ENCODE results near the gene PSKH1. TPM values are rescaled to one million over a fixed set of nuclear protein-coding genes. Genes with fewer than 3 reads are reported as not detected.
A peak's percentile ranks its signal among the peaks of the same experiment; 100 is the strongest.

PSKH1 gene
- total and polyA plus RNA-seq, 9 of the 15 experiments (the other 6 are each of a cell fraction or from before 2014, with no cell fraction given) = 0.96 to 20.9 (median 9.4) TPM

DNA sequence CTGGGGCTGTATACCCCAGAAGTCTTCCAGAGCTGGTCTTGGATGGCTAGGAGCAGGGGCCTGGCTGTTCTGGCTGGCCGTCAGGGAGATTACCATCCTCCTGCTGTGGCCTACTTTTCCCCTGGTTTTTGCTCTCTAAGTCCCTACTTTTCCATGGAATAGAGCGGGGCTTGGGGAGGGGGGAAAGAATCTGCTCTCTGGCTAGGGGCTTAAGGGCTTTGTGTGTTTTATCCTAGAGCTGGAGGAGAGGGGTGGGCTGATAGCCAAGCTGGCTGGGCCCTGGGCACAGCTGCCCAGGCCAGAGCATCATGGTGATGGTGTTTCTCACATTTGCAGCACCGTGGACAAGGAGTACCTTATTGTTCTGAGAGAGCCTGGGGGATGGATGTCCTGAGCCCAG lies 4.7 kb upstream of the PSKH1 start:
- FAIRE-seq = no peak
- Histone ChIP-seq H3K9me3 (replicated peaks; ENCODE audit: control insufficient read depth, insufficient read depth, low read depth, low read length) (no peaks in the 10 kb centered on the region), H3K4me1 (replicated peaks in 1 of 2; ENCODE audit: control insufficient read depth in 2 of 2, insufficient read depth in 2 of 2, low read length in 2 of 2) (peaks cover 9 to 39% of the 10 kb centered on the region in 2 experiments; a peak in 4 of 5 replicates), H3K27ac (ENCODE audit: extremely low read depth, low read depth, low read length) (no peak overlapping the region), H3K4me2 (ENCODE audit: insufficient read depth, low read length) (no peak overlapping the region), H3K4me3 (no peak overlapping the region), H3K9me1 (ENCODE audit: control insufficient read depth, insufficient read depth, low read length) (no peaks in the 10 kb centered on the region), H3K27me3 (ENCODE audit: control insufficient read depth in 2 of 2, insufficient read depth in 2 of 2, low read length in 2 of 2) (no peaks in the 10 kb centered on the region), H4K20me1 (replicated peaks; ENCODE audit: control insufficient read depth, insufficient read depth, low read length) (peaks cover 12% of the 10 kb centered on the region), H3K36me3 (ENCODE audit: control insufficient read depth, insufficient read depth, low read length) (peaks cover 19% of the 10 kb centered on the region; the same call in 2 of the 3 replicates), H3K9ac (ENCODE audit: insufficient read depth in 1 of 2, low read depth in 2 of 2, low read length in 2 of 2) (0 out of 4 replicates have a peak overlapping the region, but pooled peaks of 1 of the 2 experiments have one; percentile 37), H3K79me2 (ENCODE audit: control insufficient read depth, insufficient read depth, low read length) (peaks cover 5% of the 10 kb centered on the region), H2AFZ (ENCODE audit: low read depth, low read length) (no peak overlapping the region)
- DNase-seq (ENCODE audit: extremely low read depth in 1 of 4, low spot score in 3 of 4) = no peak
- POLR2A ChIA-PET = interaction anchor here (0.8 to 3.1 kb wide), 2 partner anchors 10 to 17 kb away, joined by 3 to 11 read pairs; no protein-coding TSS in a partner anchor
- WGBS (ENCODE audit: insufficient coverage, low coverage, missing lambda C conversion rate) = 80% methylated on average over 3 of the region's 3 CpGs
- CTCF ChIA-PET (ENCODE audit: low intra/inter-chr PET ratio) = no interaction called here
- TF ChIP-seq DPF2 (IDR thresholded peaks at IDR 0.05) (no peak), ZNF79 (CRISPR knock-in tag; IDR thresholded peaks at IDR 0.05; ENCODE audit: low read depth) (no peak), ZNF584 (CRISPR knock-in tag; IDR thresholded peaks at IDR 0.05; ENCODE audit: low read depth) (no peak), CBX3 (IDR thresholded peaks at IDR 0.05; ENCODE audit: borderline replicate concordance in 1 of 2, low read length in 2 of 2) (no peak), SRSF7 (optimal IDR thresholded peaks at IDR 0.05; ENCODE audit: low read depth, low read length) (no peak), EWSR1 (IDR thresholded peaks at IDR 0.05; ENCODE audit: borderline replicate concordance, low read depth, partially characterized antibody) (no peak), FOS (IDR thresholded peaks at IDR 0.05; ENCODE audit: extremely low read depth, insufficient read length) (no peak), SAFB2 (IDR thresholded peaks at IDR 0.05; ENCODE audit: borderline replicate concordance, low read depth, low read length, severe bottlenecking) (no peak), NRF1 (conservative IDR thresholded peaks at IDR 0.05 in 1 of 2, IDR thresholded peaks at IDR 0.05 in 1 of 2) (no peak), RNF2 (IDR thresholded peaks at IDR 0.05) (no peak), FIP1L1 (IDR thresholded peaks at IDR 0.05; ENCODE audit: low read depth, low read length, poor library complexity, severe bottlenecking) (no peak), ZFP1 (CRISPR knock-in tag; IDR thresholded peaks at IDR 0.05) (no peak), ZNF764 (CRISPR knock-in tag; IDR thresholded peaks at IDR 0.05; ENCODE audit: low read depth) (no peak), RHOXF2B (CRISPR knock-in tag; conservative IDR thresholded peaks at IDR 0.05) (no peak), KHSRP (IDR thresholded peaks at IDR 0.05) (no peak)
- TF ChIP-seq, protein P1, sequence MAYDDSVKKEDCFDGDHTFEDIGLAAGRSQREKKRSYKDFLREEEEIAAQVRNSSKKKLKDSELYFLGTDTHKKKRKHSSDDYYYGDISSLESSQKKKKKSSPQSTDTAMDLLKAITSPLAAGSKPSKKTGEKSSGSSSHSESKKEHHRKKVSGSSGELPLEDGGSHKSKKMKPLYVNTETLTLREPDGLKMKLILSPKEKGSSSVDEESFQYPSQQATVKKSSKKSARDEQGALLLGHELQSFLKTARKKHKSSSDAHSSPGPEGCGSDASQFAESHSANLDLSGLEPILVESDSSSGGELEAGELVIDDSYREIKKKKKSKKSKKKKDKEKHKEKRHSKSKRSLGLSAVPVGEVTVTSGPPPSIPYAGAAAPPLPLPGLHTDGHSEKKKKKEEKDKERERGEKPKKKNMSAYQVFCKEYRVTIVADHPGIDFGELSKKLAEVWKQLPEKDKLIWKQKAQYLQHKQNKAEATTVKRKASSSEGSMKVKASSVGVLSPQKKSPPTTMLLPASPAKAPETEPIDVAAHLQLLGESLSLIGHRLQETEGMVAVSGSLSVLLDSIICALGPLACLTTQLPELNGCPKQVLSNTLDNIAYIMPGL (CRISPR knock-in tag; IDR thresholded peaks at IDR 0.05) = no peak
- no TSS peak for BruUV-seq (replicated peaks)
- ATAC-seq = no peak
- in situ Hi-C loops (cut with MboI) = no loop called here
- intact Hi-C loops (cut with micrococcal nuclease) = loop anchor here (10.0 kb wide), 1 partner anchor 156 kb away; no protein-coding TSS in a partner anchor
